Fibroblast of upper back skin (primary cell): ENCODE data around the gene LENG1.
"Not testable (repeated sequence)": the region's sequence is repeated elsewhere in the genome, so short reads cannot be mapped to it uniquely, and the experiment has no call there.

Source experiments
- DNase-seq: peaks from one replicate; pipeline ENCODE4 v3.0.0-alpha.2; 2013

LENG1 gene

DNA sequence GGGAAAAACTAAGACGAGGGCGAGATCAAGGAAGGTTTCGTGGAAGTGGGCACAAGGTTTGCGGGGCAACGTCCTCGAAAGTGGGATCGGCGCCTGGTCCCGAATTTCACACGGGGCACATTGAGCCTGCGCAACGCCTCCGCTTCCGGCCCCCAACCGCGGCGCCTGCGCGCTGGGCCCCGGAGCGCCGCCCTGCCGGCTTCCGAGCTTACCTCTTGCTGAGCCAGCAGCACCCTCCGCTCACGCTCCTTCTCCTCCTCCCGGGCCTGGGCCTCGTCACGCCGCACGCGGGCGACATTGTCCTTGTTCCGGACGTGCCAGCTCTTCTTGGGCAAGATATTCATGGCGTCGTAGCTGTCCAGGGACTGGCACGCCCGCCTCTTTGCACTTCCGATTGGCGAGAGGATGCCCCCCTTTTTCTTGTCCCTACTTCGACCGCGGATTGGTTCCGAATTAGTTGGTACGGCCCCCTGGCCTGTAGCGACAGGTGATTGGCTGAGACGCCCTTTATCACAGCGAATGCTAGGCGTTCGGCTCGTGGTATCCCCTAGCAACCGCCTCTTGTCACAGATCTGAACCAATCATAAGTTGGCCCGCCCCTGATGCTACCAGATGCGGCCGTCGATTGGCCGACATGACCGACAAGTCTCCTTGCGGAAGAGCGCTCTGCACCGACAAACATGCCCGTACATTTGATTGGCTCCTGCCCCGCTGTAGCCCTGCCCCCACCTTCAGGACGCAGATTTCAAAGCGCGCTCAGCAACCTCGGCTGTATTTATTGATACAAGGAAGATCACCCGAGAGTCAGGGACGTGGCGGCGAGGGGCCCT, at the start of gene LENG1:
Gene LENG1 (minus strand): TSS at position 370 of the 830 bp plus-strand sequence. CDS start 26 bp downstream, at position 344.
- DNase-seq = peak; percentile 100

DNA sequence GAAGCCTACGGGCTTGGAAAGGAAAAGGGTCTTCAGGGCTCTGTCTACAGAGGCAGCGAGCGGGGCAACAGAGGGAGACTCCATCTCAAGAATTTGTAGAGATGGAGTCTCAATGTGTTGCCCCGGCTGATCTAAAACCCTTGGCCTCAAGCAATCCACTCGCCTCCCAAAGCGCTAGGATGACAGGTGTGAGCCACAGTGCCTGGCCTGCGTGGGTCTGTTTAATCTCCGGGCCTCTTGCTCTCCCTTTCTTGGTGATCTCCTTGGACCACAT, 49.2 kb upstream of the LENG1 start:
- peak; percentile 6 for DNase-seq

DNA sequence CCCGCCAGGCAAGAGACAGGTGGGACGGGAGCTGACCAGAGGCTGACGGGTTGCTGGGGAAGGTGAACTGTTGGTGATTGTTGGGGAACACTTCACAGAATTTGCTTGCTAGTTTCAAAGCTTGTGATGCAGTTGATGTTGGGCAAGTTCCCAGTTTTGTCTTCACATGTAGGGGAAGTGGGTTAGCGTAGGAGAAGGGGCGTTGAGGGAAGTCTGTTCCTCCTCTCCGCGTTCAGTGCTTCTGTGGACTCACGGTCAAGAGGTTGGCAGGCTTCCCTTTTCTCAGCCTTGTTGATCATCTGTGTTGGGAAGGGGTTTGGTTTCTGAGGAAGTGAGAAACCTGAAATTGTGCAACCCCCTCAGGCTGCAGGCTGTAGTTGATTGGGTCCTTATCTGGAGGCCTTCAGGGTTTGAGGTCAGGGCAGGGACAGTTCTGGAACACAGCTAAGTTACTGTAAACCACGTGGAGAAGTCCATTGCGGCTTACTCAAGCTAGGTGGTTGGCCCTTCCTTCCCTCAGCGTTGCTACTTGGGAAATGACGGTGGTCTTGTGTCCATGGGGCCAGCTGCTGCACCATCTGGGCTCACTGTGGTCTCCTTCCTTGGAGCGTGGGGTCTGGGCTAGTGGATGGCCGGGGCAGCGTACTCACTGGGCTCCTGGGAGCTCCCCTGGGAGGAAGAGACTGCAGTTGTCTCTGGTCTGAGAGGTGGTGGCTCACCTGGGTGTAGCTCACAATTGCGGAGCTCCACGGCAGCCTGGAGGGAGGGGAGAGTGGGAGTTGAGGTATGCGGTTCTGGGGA, 48.7 kb upstream of the LENG1 start:
- peak; percentile 50 for DNase-seq

DNA sequence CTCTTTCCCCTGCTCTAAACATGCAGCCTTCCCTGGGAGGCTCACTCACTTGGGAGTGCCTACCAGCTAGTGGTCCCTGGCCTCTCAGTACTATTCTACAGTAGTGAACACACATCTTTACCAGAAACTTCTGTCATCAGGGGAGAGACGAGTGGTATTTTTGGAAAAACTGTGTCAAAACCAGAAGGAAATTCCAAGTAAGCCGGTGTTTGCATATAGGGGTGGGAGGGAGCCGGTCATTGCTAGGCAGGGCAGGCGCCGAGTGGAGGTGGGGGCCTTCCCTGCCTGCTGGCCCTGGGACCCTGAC, 48.1 kb upstream of the LENG1 start:
- DNase-seq = no peak

DNA sequence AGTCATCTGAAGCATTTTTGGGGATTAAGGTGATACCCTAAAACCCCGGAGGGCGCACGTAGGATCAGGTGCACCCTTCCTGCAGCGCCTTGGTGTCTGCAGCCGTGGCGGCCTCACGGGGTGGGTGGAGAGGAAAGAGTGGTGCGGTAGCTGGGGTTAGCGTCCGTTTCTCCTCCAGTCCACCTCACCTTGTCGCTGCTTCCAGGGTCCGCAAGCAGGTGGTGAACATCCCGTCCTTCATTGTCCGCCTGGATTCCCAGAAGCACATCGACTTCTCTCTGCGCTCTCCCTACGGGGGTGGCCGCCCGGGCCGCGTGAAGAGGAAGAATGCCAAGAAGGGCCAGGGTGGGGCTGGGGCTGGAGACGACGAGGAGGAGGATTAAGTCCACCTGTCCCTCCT, 47.7 kb upstream of the LENG1 start:
- DNase-seq = not testable (repeated sequence)

DNA sequence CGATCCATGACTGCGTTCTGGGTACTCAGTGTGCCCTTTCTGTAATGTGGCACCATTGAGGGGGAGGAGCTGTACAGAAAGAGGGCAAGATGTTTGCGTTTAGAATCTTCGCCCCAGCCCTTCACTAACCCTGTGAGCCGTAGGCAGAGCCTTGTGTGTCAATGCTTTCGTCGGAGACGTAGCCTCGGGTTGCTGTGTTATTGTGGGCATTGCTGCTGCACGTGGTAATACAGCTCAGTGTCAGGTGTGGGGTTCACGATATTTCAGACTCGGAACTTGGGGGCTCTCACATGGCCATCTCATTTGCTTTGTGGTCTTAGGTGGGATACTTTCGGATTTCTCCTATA, 47.3 kb upstream of the LENG1 start:
- DNase-seq = no peak

DNA sequence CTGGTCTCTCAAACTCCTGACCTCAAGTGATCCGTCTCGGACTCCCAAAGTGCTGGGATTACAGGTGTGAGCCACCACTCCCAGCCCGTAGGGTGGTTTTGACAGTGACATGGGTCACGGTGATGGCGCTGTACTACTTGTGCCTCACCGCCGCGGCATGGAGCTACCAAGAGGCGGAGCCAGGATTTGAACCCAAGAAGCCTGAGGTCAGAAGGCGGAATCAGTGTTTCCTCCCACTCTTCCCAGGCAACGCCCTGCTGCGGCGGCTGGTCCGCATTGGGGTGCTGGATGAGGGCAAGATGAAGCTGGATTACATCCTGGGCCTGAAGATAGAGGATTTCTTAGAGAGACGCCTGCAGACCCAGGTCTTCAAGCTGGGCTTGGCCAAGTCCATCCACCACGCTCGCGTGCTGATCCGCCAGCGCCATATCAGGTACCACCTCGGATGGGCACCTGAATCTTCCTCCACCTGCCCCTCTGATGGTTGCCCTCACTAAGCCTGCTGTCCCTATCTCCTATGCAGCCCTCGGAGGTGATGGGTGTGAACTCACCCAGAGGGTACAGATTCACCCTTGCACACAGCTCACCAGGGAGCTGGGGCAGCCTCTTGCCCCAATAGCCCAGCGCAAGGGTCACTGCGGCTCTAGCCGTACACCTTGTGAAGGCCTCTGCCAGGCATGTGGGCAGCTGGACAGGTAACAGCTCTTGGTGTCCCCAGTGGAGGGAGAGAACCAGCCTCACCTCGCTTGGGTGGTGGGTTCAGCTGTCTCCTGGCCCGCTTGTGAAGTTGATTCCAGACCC, 46.7 kb upstream of the LENG1 start:
- DNase-seq = no peak

DNA sequence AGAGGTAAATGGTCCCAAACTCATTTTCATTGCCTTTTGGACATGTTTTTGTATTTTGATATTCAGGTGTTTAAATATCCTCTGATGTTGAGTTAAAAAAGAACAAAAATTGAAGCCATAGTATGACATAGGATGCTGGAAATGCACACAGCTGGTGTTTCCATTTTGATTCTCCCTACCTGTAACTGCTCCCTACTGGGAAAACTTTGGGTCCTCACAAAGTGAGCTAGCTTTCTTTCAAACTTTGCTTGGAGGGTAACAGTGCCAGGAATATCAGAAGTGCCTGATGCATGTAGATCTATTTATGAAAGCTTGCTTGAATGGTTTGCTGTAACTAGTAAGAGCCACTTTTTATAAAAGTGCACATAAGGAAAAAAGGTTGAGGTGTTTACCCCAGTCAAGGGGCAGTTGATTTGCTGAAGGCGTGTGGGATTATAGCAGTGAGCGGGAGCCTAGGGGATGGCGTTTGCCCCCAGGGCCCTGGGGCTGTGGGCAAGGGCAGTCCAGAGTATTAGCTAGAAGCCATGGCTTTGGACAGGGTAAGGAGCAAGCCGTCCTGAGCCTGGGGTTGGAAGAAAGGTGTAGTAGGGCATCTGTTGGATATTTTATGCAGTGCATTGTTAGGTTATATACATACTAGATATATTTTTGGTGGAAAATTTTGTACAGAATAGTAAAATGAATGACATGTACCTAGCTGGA, 45.4 kb upstream of the LENG1 start:
- no peak for DNase-seq

DNA sequence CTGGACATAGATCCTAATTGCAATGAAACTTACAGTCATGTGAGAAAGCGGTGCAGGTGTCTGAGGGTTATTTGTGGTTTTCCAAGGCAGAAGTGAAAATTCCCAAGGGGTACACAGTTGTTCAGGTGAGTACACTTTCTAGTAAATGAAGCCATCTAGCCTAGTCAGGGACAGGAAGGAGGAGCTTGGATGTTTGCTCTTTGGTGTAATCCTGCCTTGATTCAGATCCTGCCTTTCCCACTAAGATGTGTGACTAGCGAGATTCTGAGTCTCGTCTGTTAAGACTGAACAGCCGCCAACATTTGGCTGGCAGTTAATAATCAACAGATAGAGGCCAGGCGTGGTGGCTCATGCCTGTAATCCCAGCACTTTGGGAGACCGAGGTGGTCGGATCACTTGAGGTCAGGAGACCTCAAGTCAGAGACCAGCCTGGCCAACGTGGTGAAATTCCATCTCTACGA, 43.7 kb upstream of the LENG1 start:
- DNase-seq = peak; percentile 4

DNA sequence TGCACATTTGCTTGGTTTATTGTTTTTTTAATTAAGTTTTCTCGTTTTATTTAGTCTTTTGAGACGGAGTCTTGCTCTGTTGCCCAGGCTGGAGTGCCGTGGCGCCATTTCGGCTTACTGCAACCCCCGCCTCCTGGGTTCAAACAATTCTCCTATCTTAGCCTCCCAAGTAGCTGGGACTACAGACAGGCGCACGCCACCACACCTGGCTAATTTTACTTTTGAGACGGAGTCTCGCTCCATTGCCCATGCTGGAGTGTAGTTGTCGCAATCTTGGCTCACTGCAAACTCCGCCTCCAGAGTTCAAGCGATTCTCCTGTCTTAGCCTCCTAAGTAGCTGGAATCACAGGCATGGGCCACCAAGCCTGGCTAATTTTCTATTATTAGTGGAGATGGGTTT, 42.5 kb upstream of the LENG1 start:
- DNase-seq = no peak

DNA sequence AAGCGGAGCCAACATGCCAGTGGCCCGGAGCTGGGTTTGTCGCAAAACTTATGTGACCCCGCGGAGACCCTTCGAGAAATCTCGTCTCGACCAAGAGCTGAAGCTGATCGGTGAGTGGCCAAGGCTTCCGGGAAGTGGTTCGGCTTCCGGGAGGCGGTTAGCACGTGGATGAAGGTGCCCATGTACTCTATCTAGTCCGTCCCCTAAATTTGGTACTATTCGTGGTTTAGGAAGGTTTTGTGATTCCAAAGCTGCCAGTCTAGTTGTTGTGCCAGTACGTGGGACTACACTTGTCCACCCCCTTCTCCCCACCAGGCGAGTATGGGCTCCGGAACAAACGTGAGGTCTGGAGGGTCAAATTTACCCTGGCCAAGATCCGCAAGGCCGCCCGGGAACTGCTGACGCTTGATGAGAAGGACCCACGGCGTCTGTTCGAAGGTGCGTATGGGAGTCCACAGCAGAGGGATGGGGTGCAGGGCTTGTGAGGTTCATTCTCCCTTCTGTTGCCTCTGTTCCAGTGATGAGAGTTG, 41.7 kb upstream of the LENG1 start:
- no peak for DNase-seq

DNA sequence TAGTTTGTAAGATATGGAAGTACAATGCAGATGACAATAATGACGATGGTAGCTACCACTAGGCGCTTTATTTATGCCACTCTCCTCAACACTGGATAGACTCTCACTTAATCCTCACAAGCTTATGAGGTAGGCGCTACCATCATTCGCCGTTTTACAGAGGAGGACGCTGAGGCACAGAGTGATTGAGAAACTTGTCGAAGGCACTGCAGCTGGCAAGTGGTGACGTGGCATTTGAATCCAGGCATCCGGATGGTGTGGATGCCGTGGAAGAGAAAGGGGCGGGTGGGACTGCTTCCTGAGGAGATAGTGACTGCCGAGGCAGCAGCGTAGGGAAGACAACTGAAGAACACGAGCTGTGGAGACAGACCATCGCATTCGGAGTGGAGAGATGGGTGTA, 39.9 kb upstream of the LENG1 start:
- DNase-seq = no peak

DNA sequence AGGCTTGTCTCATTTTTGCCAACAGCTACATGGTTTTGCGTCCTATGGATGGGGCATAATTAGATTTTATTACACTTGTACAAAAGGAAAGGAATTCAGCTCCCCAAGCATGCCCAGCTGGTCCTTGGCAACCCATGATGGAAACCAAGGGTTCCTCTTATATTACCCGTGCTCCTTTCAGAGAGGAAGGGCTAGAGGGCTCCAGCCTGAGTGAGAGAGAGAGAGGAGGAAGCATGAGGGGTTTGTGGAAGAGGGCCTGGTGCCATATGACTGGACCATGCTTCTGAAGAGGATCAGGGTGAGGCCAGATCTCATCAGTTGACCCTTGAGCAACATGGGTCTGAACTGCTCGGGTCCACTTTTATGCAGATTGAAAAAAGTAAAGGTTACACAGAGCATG, 37.6 kb upstream of the LENG1 start:
- no peak for DNase-seq

DNA sequence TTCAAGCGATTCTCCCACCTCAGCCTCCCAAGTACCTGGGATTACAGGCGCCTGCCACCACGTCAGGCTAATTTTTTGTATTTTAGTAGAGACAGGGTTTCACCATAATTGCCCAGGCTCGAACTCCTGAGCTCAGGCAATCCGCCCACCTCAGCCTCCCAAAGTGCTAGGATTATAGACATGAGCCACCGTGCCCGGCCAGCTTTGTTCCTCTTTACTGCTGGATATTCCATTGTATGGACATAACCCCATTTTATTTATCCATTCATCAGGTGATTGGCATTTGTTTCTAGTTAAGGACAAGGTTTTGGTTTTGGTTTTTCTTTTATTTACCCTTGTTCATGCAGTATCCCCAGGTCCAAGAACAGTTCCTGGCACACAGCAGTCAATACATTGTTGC, 37.0 kb upstream of the LENG1 start:
- DNase-seq = no peak

DNA sequence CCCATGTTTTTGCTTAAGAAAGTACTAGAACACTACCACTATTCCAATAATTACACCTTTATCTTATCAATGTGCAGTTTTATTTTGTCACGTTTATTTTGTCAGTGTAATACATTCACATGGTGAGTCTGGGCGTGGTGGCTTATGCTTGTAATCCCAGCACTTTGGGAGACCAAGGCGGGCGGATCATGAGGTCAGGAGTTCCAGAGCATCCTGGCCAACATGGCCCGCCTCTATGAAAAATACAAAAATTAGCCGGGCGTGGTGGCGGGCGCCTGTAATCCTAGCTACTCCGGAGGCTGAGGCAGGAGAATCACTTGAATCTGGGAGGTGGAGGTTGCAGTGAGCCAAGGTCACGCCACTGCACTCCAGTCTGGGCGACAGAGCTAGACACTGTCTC, 34.9 kb upstream of the LENG1 start:
- DNase-seq = not testable (repeated sequence)

DNA sequence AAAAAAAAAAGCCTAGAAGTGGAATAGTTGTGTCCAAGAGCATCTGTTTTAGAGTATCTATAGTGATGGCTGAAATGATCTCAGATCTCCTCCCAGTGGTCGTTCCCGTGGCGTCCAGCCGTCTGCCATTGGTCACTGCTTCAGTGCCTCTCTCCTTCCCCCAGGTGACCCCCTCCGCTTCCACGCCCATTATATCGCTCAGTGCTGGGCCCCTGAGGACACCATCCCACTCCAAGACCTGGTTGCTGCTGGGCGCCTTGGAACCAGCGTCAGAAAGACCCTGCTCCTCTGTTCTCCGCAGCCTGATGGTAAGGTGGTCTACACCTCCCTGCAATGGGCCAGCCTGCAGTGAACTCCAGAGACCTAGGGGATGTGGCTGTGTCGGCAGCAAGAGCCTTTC, 33.5 kb upstream of the LENG1 start:
- no peak for DNase-seq

DNA sequence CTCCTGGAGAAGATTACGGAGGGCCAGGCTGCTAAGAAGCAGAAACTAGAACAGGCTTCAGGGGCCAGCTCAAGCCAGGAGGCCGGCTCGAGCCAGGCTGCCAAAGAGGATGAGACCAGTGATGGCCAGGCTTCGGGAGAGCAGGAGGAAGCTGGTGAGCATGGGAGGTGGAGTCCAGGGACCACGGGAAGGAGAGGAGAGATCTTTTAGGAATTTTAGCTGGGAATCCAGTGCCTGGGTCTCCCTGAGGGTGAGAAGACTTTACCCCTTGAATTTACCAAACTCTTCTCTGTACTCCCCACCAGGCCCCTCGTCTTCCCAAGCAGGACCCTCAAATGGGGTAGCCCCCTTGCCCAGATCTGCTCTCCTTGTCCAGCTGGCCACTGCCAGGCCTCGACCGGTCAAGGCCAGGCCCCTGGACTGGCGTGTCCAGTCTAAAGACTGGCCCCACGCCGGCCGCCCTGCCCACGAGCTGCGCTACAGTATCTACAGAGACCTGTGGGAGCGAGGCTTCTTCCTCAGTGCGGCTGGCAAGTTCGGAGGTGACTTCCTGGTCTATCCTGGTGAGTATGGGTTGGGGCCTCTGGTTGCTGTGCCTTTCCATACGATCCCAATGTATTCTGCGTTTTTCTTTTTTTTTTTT, 32.4 kb upstream of the LENG1 start:
- no peak for DNase-seq

DNA sequence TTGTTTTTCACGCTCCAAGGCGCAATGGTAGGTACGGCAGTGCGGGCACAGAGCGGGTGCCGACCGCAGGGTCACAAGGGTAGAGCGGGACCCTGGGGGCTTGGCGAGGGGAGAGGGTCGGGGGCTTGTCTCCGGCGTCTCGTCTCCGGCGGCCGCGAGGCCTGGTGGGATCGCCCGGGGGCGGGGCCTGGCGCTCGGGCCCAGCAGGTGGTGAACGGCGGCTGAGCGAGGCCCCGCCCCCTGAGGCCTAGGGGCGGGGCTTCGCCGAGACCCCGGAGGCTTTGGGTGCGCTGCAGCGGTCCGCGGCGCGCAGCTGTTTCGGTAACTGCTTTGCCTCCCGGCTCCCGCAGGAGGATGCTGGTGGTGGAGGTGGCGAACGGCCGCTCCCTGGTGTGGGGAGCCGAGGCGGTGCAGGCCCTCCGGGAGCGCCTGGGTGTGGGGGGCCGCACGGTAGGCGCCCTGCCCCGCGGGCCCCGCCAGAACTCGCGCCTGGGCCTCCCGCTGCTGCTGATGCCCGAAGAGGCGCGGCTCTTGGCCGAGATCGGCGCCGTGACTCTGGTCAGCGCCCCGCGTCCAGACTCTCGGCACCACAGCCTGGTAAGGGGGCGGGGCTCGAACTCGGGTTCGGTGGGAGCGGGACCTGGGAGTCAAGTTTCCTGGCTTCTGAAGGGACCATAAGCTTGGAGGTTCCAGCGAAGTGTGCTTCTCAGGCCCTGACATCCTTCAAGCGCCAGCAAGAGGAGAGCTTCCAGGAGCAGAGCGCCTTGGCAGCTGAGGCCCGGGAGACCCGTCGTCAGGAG, 31.7 kb upstream of the LENG1 start, which contains the start of gene TSEN34:
Gene TSEN34 (plus strand): TSS at position 298 of the 800 bp plus-strand sequence. CDS start 57 bp downstream, at position 355.
- peak; percentile 78 for DNase-seq

DNA sequence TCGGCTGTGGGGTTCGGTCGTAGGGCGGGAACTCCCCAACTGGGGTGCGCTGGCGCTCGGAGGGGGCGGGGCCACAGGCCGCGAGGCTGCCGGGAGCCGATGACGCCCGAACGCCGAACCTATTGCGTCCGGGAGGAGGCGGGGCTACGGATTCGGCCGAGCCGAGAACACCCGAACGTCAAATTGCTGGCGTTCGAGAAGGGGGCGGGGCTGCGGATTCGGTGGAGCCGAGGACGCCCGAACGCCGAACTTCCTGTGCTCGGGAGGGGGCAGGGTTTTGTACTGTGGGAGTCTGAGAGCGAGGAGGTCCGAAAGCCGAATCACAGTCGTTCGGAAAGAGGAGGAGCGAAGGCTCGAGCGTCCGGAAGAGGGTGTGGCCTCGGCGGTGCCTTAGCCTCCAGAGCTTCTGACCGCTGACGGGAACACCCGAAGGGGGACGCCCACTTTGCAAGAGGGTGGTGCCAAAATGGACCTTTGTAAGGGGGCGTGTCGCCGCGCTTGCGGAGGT, 31.0 kb upstream of the LENG1 start:
- peak; percentile 100 for DNase-seq

DNA sequence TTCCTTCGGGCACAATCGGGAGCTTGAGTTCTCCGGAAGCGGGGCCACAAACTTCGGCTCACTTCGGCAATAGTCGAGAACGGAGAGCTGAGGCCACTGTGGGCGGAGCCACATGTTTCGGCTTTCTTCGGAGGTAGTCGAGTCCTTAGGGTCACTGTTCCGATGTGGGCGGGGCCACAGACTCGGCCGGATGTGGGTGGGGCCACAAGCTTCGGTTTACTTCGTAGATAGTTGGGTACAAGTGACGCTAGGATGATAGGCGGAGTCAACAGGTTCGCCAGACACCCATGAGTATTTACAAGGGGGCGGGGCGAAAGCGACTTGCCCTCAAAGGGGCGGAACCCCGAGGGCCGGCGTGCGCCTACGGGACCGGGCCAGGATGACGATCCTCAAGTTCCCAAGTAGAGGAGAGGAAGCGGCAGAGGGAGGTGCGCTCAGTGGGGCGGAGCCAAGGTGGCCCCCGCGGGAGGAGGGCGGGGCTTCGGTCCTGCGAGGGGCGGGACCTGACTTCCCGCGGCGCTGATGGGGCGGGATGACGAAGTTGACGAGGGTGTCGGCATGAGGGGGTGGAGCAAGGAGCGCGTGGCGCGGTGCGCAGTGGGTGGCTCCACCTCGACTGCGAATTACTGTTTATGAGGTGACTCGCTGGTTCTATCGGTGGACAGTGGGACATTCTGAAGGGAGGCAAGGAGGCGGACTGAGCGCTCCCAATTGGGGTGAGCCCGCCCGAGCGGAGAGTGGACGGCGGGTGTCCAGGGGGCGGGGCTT, 30.4 kb upstream of the LENG1 start:
- DNase-seq = peak; percentile 100
